Neural cell (in vitro differentiated cells): ENCODE results near the gene LPAR1.

Source experiments
- EZH2 ChIP-seq: fragments of 200-600, 300-800 bp; shearing (Covaris generic), sonication (generic); IDR thresholded peaks from 2 replicates; pipeline ENCODE4 v1.6.1; 2014; ENCODE audit warnings: antibody characterized with exemption, low read length, borderline replicate concordance, mild to moderate bottlenecking; ENCODE audit not compliant: insufficient read depth, poor library complexity, severe bottlenecking
- POLR2AphosphoS5 ChIP-seq: IDR thresholded peaks from 2 replicates; pipeline ENCODE4 v1.6.1; 2012
- TF ChIP-seq, protein P1 (sequence below): fragments of 450-650 bp; IDR thresholded peaks from 2 replicates; pipeline ENCODE4 v1.5.1; 2014; ENCODE audit warnings: antibody characterized with exemption, mild to moderate bottlenecking, moderate library complexity; ENCODE audit not compliant: poor library complexity, severe bottlenecking

DNA sequence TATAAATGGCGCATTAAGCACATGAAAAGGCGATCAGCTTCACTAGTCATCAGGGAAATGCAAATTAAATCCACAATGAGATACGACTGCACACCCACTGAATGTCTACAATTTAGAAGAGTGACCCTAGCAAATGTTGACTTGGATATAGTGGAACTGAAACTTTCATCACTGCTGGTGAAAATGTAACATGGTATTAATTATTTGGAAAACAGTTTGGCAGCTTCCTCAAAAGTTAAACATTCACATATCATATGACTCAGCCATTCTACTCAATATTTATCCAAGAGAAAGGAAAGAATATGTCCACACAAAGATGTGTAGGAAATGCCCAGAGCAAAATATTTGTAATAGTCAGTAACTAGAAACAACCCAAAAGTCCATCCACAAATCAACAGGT, 146.5 kb downstream of the LPAR1 start:
- TF ChIP-seq POLR2AphosphoS5 (no peak), EZH2 (no peak)
- TF ChIP-seq, protein P1, sequence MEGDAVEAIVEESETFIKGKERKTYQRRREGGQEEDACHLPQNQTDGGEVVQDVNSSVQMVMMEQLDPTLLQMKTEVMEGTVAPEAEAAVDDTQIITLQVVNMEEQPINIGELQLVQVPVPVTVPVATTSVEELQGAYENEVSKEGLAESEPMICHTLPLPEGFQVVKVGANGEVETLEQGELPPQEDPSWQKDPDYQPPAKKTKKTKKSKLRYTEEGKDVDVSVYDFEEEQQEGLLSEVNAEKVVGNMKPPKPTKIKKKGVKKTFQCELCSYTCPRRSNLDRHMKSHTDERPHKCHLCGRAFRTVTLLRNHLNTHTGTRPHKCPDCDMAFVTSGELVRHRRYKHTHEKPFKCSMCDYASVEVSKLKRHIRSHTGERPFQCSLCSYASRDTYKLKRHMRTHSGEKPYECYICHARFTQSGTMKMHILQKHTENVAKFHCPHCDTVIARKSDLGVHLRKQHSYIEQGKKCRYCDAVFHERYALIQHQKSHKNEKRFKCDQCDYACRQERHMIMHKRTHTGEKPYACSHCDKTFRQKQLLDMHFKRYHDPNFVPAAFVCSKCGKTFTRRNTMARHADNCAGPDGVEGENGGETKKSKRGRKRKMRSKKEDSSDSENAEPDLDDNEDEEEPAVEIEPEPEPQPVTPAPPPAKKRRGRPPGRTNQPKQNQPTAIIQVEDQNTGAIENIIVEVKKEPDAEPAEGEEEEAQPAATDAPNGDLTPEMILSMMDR, result no peak
